Activated naive CD4-positive, alpha-beta T cell treated with anti-CD3 and anti-CD28 coated beads, Interleukin-2, amount 10 ng/mL, durations not matched to agents 7 days and 5 days (primary cell): ENCODE results near the gene RXFP2.

ENCODE experiments used
- CTCF ChIA-PET: fragments of 350-600 bp; sonication (Branson Sonifier 250); formaldehyde crosslinking; loops from one replicate; lab custom pipeline; 2021; ENCODE audit warnings: antibody characterized with exemption; lab: Charles Lee
- DNase-seq: peaks from one replicate; pipeline ENCODE4 v3.0.0-alpha.2; 2020
- H3K27ac Mint-ChIP-seq: one replicate; pipeline ENCODE4 v1.8.0; 2021; ENCODE audit warnings: mild to moderate bottlenecking, moderate library complexity, mixed read lengths
- H3K27me3 Mint-ChIP-seq: one replicate; pipeline ENCODE4 v1.8.0; 2021; ENCODE audit warnings: mild to moderate bottlenecking, mixed read lengths
- H3K36me3 Mint-ChIP-seq: one replicate; pipeline ENCODE4 v1.8.0; 2021; ENCODE audit warnings: mixed read lengths
- H3K4me1 Mint-ChIP-seq: one replicate; pipeline ENCODE4 v1.8.0; 2021; ENCODE audit warnings: mixed read lengths
- H3K4me3 Mint-ChIP-seq: one replicate; pipeline ENCODE4 v1.8.0; 2021; ENCODE audit warnings: mild to moderate bottlenecking, moderate library complexity, mixed read lengths
- H3K9me3 Mint-ChIP-seq: one replicate; pipeline ENCODE4 v1.8.0; 2021; ENCODE audit warnings: mixed read lengths

Gene RXFP2, protein sequence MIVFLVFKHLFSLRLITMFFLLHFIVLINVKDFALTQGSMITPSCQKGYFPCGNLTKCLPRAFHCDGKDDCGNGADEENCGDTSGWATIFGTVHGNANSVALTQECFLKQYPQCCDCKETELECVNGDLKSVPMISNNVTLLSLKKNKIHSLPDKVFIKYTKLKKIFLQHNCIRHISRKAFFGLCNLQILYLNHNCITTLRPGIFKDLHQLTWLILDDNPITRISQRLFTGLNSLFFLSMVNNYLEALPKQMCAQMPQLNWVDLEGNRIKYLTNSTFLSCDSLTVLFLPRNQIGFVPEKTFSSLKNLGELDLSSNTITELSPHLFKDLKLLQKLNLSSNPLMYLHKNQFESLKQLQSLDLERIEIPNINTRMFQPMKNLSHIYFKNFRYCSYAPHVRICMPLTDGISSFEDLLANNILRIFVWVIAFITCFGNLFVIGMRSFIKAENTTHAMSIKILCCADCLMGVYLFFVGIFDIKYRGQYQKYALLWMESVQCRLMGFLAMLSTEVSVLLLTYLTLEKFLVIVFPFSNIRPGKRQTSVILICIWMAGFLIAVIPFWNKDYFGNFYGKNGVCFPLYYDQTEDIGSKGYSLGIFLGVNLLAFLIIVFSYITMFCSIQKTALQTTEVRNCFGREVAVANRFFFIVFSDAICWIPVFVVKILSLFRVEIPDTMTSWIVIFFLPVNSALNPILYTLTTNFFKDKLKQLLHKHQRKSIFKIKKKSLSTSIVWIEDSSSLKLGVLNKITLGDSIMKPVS

DNA sequence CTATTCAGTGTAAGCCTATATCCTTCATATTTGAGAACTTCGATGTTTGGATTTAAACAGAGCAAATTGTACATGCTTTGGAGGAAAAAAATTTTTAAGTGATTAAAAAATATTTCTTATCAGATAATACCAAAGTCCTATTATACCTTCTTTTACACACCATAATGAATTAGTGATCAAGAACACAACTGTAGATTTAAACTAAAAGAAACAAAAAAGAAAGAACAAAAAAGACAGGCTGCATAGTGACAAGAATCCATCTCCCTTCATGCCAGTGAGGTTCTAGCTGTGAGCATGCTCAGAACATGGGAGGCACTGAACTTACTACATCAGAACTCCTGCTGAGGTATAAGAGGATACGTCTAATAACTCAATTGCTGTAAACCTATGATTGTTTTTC is at the start of gene RXFP2:
TSS of gene RXFP2 (plus strand) at position 301 of the 400 bp plus-strand sequence. CDS start at position 388, 87 bp downstream.
- Mint-ChIP-seq H3K27ac (no peak within 1 kb of the TSS), H3K36me3 (no peaks in the 10 kb centered on the region), H3K4me1 (peaks cover 2% of the 10 kb centered on the region), H3K9me3 (no peaks in the 10 kb centered on the region), H3K4me3 (no peak within 1 kb of the TSS), H3K27me3 (peaks cover 5% of the 10 kb centered on the region)
- no peak for DNase-seq
- CTCF ChIA-PET: no interaction called here

DNA sequence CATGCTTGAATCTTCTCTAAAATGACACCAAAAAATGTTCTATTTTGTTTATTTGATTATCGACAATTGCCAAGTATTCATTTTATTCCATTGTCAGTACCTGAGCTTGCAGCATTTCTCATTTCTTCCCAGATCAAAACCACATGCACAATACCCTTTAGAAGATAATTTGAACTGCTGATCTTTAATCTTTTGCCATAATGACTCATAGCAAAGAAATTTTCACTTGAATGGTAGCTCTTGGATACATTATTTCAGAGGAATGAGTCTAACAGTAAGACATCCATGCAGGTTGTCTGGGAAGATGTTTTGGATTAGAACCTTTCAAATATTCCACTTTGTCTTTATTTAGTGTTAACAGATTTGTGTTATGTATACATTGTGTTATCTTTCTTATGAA is 42.0 kb upstream of the RXFP2 start:
- Mint-ChIP-seq H3K4me1 (no peaks in the 10 kb centered on the region), H3K4me3 (no peak overlapping the region), H3K9me3 (peaks cover 6% of the 10 kb centered on the region), H3K36me3 (no peaks in the 10 kb centered on the region), H3K27ac (no peak overlapping the region), H3K27me3 (no peaks in the 10 kb centered on the region)
- CTCF ChIA-PET: no interaction called here
- DNase-seq: no peak

DNA sequence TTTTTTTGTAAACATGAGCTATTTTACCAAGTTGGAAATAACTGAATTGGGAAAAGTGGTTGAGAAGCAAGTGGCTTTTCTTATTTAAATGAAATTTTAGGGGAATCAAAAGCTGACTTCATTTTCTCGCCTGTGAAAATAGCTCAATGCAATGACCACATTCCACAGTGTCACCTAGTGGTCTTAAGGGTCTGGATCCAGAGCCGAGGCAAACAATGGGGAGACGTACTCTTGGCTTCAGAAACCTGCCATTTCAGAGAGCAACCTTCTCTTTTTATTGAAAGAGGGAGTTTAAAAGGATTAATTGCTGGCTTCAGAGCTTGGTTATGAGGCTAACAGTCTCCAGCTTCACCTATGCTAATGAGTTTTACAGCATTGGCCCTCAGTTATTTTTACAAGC is 39.7 kb upstream of the RXFP2 start:
- CTCF ChIA-PET: no interaction called here
- no peaks in the 10 kb centered on the region for H3K9me3 Mint-ChIP-seq
- H3K27ac Mint-ChIP-seq: no peak overlapping the region

DNA sequence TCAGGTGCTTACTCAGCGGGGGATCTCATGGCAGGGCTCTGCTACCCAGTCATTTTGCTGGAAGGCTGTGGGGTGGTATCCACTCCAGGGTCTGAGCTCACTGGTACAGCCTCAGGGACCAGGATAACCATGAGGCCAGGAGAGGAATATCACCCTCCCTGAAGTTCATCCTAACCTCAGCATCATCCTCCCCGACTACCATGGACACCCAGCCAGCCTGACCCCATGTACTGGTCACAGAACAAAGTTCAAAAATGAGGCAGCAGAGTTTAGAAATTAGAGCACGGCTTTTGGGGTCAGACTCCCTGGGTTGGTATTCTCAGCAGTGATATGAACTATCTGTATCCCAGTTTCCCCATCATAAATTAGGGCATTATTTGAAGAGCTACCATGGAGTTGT is 35.5 kb upstream of the RXFP2 start:
- no peak overlapping the region for H3K27ac Mint-ChIP-seq
- H3K4me1 Mint-ChIP-seq: no peaks in the 10 kb centered on the region
- H3K9me3 Mint-ChIP-seq: no peaks in the 10 kb centered on the region
- peaks cover 3% of the 10 kb centered on the region for H3K27me3 Mint-ChIP-seq
- H3K36me3 Mint-ChIP-seq: no peaks in the 10 kb centered on the region
- DNase-seq: no peak
- no peak overlapping the region for H3K4me3 Mint-ChIP-seq
- CTCF ChIA-PET: no interaction called here

More for the DNA sequence above, 39.7 kb upstream of the RXFP2 start:
- no peaks in the 10 kb centered on the region for H3K27me3 Mint-ChIP-seq
- no peaks in the 10 kb centered on the region for H3K36me3 Mint-ChIP-seq
- DNase-seq: no peak
- H3K4me3 Mint-ChIP-seq: no peak overlapping the region
- H3K4me1 Mint-ChIP-seq: no peaks in the 10 kb centered on the region

DNA sequence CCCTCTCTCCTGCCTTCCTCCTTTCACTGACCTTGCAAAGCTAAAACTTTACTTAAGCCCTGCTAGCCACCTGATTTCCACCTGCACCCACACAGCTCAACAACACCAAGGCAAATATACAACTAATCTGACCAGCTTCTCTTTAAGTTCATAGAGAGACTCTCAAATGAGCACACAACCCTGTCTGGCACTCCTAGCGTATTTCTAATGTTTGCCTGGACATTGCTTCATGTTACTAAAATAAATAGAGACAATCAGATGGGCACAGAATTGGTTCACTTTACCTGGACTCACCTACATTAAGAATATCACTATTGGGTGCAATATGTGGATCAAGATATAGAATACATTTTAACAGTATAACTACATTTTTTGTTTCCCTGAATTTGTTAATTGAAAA is 33.2 kb upstream of the RXFP2 start:
- H3K27me3 Mint-ChIP-seq: peaks cover 3% of the 10 kb centered on the region
- no peaks in the 10 kb centered on the region for H3K36me3 Mint-ChIP-seq
- H3K4me3 Mint-ChIP-seq: no peak overlapping the region
- H3K9me3 Mint-ChIP-seq: no peaks in the 10 kb centered on the region
- H3K4me1 Mint-ChIP-seq: no peaks in the 10 kb centered on the region
- no peak for DNase-seq
- no peak overlapping the region for H3K27ac Mint-ChIP-seq
- CTCF ChIA-PET: no interaction called here

DNA sequence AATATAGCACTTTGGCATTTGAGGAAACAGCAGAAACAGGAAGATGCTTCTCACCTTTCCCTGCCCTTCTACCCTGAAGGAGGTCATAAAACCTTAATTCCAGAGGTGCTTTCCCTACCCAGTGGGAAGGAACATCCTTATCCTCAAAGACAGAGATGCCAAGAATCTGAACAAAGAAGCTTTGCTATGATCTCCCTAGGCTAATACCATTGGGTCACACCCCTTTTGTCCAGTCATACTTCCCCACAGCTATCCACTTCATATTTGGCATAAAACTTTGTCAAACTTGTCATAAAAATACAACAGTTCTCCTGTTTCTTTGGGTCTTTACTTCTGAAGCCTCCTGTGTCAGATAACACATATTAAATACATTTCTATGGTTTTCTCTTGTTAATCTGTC is 21.7 kb upstream of the RXFP2 start:
- CTCF ChIA-PET: no interaction called here

DNA sequence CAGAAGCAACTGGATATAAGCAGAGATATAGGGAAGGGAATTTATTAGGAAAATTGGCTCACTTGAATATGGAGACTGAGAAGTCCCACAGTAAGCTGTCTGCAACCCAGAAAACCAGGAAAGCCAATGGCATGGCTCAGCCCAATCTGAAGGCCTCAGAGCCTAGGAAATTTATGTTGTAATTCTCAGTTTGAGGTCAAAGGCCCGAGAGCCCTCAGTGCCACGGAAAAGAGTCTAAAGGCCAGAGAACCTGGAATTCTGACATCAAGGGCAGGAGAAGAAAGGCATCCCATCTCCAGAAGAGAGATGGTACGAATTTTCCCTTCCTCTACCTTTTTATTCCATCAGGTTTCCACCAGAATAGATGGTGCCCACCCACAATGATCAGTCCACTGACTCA is 20.1 kb upstream of the RXFP2 start:
- Mint-ChIP-seq H3K9me3 (no peaks in the 10 kb centered on the region), H3K27me3 (no peaks in the 10 kb centered on the region), H3K4me1 (no peaks in the 10 kb centered on the region), H3K27ac (no peak overlapping the region), H3K4me3 (no peak overlapping the region), H3K36me3 (no peaks in the 10 kb centered on the region)
- CTCF ChIA-PET: no interaction called here
- DNase-seq: no peak

More for the DNA sequence above, 21.7 kb upstream of the RXFP2 start:
- no peak for DNase-seq
- Mint-ChIP-seq H3K4me3 (no peak overlapping the region), H3K4me1 (no peaks in the 10 kb centered on the region), H3K27ac (no peak overlapping the region), H3K27me3 (no peaks in the 10 kb centered on the region), H3K36me3 (no peaks in the 10 kb centered on the region), H3K9me3 (no peaks in the 10 kb centered on the region)

DNA sequence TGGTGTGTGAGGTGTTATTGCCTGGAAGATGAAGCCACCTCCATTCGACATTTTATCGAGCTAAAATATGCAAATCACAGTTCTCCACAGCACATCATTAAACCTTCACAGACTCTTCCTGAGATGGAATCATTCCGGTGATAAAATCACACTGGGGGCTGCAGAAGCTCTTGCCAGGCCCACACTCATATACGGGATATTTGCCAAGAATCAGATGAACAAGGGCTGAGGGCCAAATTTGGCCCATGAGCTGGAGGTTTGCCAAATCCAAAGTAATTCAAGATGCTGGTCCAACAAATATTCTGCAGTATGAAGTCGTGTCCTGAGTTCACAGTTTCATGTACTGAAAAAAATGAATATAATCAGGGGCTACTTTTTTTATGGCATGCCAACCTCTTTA is 16.7 kb upstream of the RXFP2 start:
- CTCF ChIA-PET: no interaction called here
- Mint-ChIP-seq H3K9me3 (no peaks in the 10 kb centered on the region), H3K36me3 (no peaks in the 10 kb centered on the region), H3K4me1 (no peaks in the 10 kb centered on the region), H3K4me3 (no peak overlapping the region), H3K27me3 (no peaks in the 10 kb centered on the region), H3K27ac (no peak overlapping the region)
- DNase-seq: no peak

DNA sequence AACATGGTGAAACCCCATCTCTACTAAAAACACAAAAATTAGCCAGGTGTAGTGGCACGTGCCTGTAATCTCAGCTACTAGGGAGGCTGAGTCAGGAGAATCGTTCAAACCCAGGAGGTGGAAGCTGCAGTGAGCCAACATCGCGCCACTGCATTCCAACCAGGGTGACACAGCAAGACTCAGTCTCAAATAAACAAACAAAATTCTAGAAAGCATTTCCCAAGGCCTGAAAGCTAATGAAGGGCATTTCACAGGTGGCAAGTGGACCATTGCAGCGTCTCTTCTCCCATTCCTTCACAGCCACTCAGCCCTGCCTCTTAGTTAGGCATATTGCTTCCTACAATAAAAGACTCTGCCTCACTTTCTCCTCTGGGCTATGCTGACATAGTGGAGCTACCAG is 13.5 kb upstream of the RXFP2 start:
- no peaks in the 10 kb centered on the region for H3K4me1 Mint-ChIP-seq
- no peak overlapping the region for H3K4me3 Mint-ChIP-seq
- H3K27me3 Mint-ChIP-seq: no peaks in the 10 kb centered on the region
- H3K9me3 Mint-ChIP-seq: no peaks in the 10 kb centered on the region
- CTCF ChIA-PET: no interaction called here
- no peak overlapping the region for H3K27ac Mint-ChIP-seq
- no peak for DNase-seq
- no peaks in the 10 kb centered on the region for H3K36me3 Mint-ChIP-seq

DNA sequence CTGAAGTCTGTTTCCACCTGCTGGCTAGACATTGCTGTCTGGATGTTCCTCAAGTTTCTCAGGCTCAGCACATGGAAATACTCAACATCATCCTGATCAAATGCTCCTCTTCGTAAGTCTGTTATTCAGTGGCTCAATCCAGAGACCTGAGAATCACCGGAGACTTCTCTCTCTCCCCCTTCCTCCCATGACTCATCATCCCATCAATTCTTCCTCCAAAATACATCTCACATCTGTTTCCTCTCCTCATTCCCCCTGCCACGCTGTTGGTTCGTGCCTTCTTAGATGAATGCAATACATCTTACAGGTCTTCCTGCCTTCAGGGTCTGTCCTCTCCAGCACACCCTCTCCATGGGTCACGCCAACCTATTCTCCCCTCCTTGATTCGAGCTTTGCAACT is 7.4 kb upstream of the RXFP2 start:
- no peak overlapping the region for H3K27ac Mint-ChIP-seq
- DNase-seq: no peak
- H3K27me3 Mint-ChIP-seq: peaks cover 5% of the 10 kb centered on the region
- no peaks in the 10 kb centered on the region for H3K36me3 Mint-ChIP-seq
- no peaks in the 10 kb centered on the region for H3K4me1 Mint-ChIP-seq
- CTCF ChIA-PET: no interaction called here
- no peaks in the 10 kb centered on the region for H3K9me3 Mint-ChIP-seq
- no peak overlapping the region for H3K4me3 Mint-ChIP-seq

DNA sequence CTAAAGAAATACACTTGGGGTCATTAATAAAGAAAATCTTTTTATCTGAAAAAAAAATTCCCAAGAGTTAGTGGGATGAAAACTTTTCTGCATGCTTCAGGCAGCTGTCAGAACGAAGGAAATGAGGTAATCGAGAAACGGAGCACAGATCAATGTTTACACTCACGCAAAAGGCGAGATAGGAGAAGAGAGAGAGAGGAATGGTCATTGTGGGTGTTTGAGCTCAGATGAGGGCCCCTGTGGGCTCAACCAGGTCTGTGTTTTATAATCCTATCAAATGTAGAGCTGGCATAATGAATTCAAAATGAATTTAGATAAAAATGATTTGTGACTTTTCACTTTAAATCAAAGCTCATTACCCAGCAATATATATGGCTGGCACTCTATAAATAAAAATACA is 6.3 kb upstream of the RXFP2 start:
- peaks cover 5% of the 10 kb centered on the region for H3K27me3 Mint-ChIP-seq
- no peak overlapping the region for H3K4me3 Mint-ChIP-seq
- DNase-seq: no peak
- H3K27ac Mint-ChIP-seq: no peak overlapping the region
- H3K4me1 Mint-ChIP-seq: no peaks in the 10 kb centered on the region
- no peaks in the 10 kb centered on the region for H3K9me3 Mint-ChIP-seq
- no peaks in the 10 kb centered on the region for H3K36me3 Mint-ChIP-seq
- CTCF ChIA-PET: interaction anchor here (0.6 to 1.1 kb wide), 2 partner anchors 8 to 12 kb away, joined by 3 to 4 read pairs; no protein-coding TSS in a partner anchor

DNA sequence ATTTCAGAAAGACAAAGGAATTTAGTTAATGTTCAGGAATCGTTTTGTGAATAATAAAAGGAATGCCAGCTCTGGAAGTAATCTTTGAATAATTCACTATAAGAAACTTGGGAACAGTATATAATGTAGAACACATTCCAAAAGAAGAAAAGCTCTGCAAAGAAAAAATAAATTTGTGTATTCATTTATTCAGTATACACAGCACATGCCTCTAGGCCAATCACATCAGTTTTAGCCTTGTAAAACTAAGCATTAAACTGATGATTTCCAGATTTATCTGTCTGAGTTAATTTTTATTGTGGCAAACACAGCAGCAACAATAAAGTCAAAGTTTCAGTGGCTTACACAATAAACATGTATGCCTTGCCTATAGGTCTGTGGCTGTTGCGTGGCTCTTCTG is 5.7 kb upstream of the RXFP2 start:
- no peak overlapping the region for H3K4me3 Mint-ChIP-seq
- H3K27me3 Mint-ChIP-seq: peaks cover 5% of the 10 kb centered on the region
- H3K9me3 Mint-ChIP-seq: no peaks in the 10 kb centered on the region
- H3K4me1 Mint-ChIP-seq: no peaks in the 10 kb centered on the region
- DNase-seq: no peak
- H3K36me3 Mint-ChIP-seq: no peaks in the 10 kb centered on the region
- CTCF ChIA-PET: interaction anchor here (1.1 kb wide), 1 partner anchor 11 kb away, joined by 4 read pairs; no protein-coding TSS in a partner anchor
- no peak overlapping the region for H3K27ac Mint-ChIP-seq

DNA sequence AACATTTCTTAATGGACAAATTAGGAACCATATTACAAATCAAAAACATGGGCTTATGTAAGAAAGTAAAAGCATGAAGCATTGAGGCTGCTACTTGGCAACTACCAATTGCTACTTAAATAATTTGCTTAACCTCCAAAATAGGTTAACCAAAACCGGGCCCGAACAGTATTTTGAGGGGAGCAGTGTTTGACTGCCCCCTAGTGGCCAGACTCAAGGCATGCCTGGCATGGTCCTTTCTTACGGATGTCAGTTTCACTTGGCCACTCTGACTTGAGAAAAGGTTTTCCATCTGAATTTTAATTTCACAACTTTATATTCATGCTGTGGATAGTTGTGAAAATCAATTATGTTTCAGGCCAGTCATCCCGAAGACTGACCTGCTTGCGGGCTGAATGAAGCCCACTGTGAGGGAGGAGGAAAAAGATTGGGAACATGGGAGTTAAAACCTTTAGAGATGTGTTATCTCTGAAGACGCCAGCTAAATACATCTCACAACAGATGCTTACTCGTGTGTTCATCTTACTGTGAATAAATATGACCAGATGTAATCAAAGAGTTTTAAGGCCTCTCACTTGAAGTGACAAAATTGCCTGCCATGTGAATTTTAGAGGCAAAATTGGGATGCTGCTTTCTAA is 2.9 kb downstream of the RXFP2 start:
- Mint-ChIP-seq H3K4me3 (no peak overlapping the region), H3K4me1 (peaks cover 2% of the 10 kb centered on the region), H3K27ac (no peak overlapping the region), H3K36me3 (no peaks in the 10 kb centered on the region), H3K9me3 (no peaks in the 10 kb centered on the region), H3K27me3 (peaks cover 5% of the 10 kb centered on the region)
- peak; percentile 75 for DNase-seq
- CTCF ChIA-PET: interaction anchor here (0.7 to 2.3 kb wide), 4 partner anchors 173 to 506 kb away, joined by 3 to 6 read pairs (median 3); no protein-coding TSS in a partner anchor

DNA sequence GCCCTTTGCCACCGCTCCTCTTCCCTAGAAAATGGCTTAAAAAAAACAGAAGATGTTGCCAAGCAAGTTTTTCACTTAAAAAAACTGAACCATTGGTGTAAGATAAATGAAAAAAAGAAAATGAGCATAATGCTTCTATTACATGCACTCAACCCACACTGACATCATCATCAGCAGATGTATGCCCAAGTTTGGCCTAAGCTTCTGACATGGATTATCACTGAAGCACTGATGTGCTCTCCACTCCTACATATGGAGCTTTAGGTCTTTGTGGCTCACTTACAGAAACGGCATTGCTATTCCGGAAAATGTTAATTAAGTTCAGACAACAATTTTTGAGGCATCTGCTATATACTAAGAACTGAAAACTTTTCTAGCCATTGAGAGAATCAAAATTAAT is 8.0 kb downstream of the RXFP2 start:
- H3K4me1 Mint-ChIP-seq: peaks cover under 1% of the 10 kb centered on the region
- H3K4me3 Mint-ChIP-seq: no peak overlapping the region
- no peaks in the 10 kb centered on the region for H3K9me3 Mint-ChIP-seq
- no peak for DNase-seq
- no peaks in the 10 kb centered on the region for H3K36me3 Mint-ChIP-seq
- H3K27ac Mint-ChIP-seq: no peak overlapping the region
- CTCF ChIA-PET: interaction anchor here (0.8 kb wide), 1 partner anchor 11 kb away, joined by 3 read pairs; no protein-coding TSS in a partner anchor
- H3K27me3 Mint-ChIP-seq: peaks cover 8% of the 10 kb centered on the region
